Measurements from ENCODE around the gene SETD1A. TPM values are rescaled to one million over a fixed set of nuclear protein-coding genes. Genes with fewer than 3 reads are reported as not detected.

Gene SETD1A
- total and polyA plus RNA-seq, 2 of the 8 experiments (the other 6 are each of a cell fraction or from before 2014, with no cell fraction given) = 4.8 to 29.0 TPM

DNA sequence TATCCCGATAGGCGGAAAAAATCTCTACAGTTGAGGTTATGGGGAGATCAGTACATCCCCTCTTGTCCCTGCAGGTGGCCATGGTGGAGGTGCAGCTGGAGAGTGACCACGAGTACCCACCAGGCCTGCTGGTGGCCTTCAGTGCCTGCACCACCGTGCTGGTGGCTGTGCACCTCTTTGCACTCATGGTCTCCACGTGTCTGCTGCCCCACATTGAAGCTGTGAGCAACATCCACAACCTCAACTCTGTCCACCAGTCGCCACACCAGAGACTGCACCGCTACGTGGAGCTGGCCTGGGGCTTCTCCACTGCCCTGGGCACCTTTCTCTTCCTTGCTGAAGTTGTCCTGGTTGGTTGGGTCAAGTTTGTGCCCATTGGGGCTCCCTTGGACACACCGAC is 4.4 kb upstream of the SETD1A start:
- no peak overlapping the region for H2BK120ac ChIP-seq (replicated peaks; ENCODE audit: low read depth, low read length)
- H2BK12ac ChIP-seq (ENCODE audit: low read depth, low read length) = peak overlapping the region; percentile 52; the same call in 1 of the 2 replicates
- H3K18ac ChIP-seq (ENCODE audit: extremely low read depth, low read length) = no peak overlapping the region
- no peak overlapping the region for H3K9ac ChIP-seq (replicated peaks in 1 of 4; ENCODE audit: extremely low read depth in 1 of 4, low read depth in 3 of 4, low read length in 3 of 4)
- H4K5ac ChIP-seq (ENCODE audit: insufficient read length, low read depth, low read length) = no peak overlapping the region
- no peak overlapping the region for H3K4me3 ChIP-seq (ENCODE audit: extremely low read depth in 1 of 4, insufficient read depth in 2 of 4, low read depth in 3 of 4, low read length in 4 of 4)
- TF ChIP-seq SIN3A (conservative IDR thresholded peaks at IDR 0.05 in 1 of 2, IDR thresholded peaks at IDR 0.05 in 1 of 2; ENCODE audit: low read depth in 1 of 2, low read length in 2 of 2) (no peak), TAF7 (optimal IDR thresholded peaks at IDR 0.05; ENCODE audit: borderline replicate concordance, low read depth, low read length) (no peak), CHD1 (IDR thresholded peaks at IDR 0.05; ENCODE audit: low read depth, low read length) (no peak), NRF1 (IDR thresholded peaks at IDR 0.05; ENCODE audit: low read depth, low read length) (no peak), SRF (IDR thresholded peaks at IDR 0.05; ENCODE audit: low read depth, low read length) (no peak), CREB1 (IDR thresholded peaks at IDR 0.05) (no peak), CTCF (IDR thresholded peaks at IDR 0.05; ENCODE audit: control extremely low read depth in 1 of 3, insufficient read depth in 1 of 3, low read depth in 1 of 3, low read length in 3 of 3) (no peak), POLR2AphosphoS5 (IDR thresholded peaks at IDR 0.05; ENCODE audit: low read depth, low read length) (no peak), PHF8 (conservative IDR thresholded peaks at IDR 0.05; ENCODE audit: low read depth, low read length) (no peak)
- WGBS, 2 experiments (ENCODE audit: extremely low coverage in 1 of 2, insufficient coverage in 1 of 2, insufficient read length in 1 of 2, insufficient replicate concordance in 2 of 2, low coverage in 1 of 2, low lambda C conversion rate in 2 of 2, missing lambda C conversion rate in 1 of 2) = 75% methylated on average over 9 of the region's 9 CpGs; no CpG with 5 or more reads in 1 of the 2 experiments
- DNase-seq (ENCODE audit: low read depth in 1 of 2, low spot score in 2 of 2) = no peak
- no peak overlapping the region for H3K56ac ChIP-seq (replicated peaks; ENCODE audit: insufficient read length, low read depth, low read length)
- H3K4ac ChIP-seq (replicated peaks; ENCODE audit: insufficient read length, low read depth, low read length) = no peak overlapping the region
- no peak overlapping the region for H3K14ac ChIP-seq (ENCODE audit: insufficient read length)
- no peak overlapping the region for H2BK20ac ChIP-seq (ENCODE audit: low read length)
- no peak overlapping the region for H2AK5ac ChIP-seq (ENCODE audit: low read depth, low read length)
- peaks cover 0 to 8% of the 10 kb centered on the region in 2 experiments for H4K20me1 ChIP-seq (replicated peaks in 1 of 2; ENCODE audit: control insufficient read depth in 1 of 2, insufficient read depth in 2 of 2, low read length in 2 of 2)
- no peak overlapping the region for H3K23ac ChIP-seq (ENCODE audit: insufficient read length)
- CTCF ChIA-PET (ENCODE audit: partially characterized antibody) = interaction anchor here (0.8 to 4.1 kb wide), 28 partner anchors 8 to 915 kb away, joined by 3 to 39 read pairs (median 4); partner anchors contain the start of gene HSD3B7
- H2BK5ac ChIP-seq (ENCODE audit: low read depth, low read length) = no peak overlapping the region
- H3K36me3 ChIP-seq (ENCODE audit: control insufficient read depth in 2 of 4, insufficient read depth in 4 of 4, low read length in 3 of 4) = no peaks in the 10 kb centered on the region
- no peak overlapping the region for H2AFZ ChIP-seq (ENCODE audit: low read length)
- no peak overlapping the region for H3K27ac ChIP-seq (ENCODE audit: low read depth, low read length)
- no peak for FAIRE-seq
- no peaks in the 10 kb centered on the region for H3K9me3 ChIP-seq (ENCODE audit: insufficient read depth in 2 of 2, low read depth in 1 of 2, low read length in 1 of 2)
- peaks cover 12% of the 10 kb centered on the region for H3K23me2 ChIP-seq (ENCODE audit: low read depth, low read length)
- no peak overlapping the region for H2BK15ac ChIP-seq (ENCODE audit: low read length)
- no peak overlapping the region for H3K4me2 ChIP-seq (ENCODE audit: insufficient read depth in 1 of 2, low read depth in 2 of 2, low read length in 2 of 2)
- POLR2A ChIA-PET (ENCODE audit: partially characterized antibody) = interaction anchor here (0.6 to 3.3 kb wide), 18 partner anchors 10 to 948 kb away, joined by 3 to 26 read pairs (median 4); partner anchors contain the start of genes FBXL19, FUS, HSD3B7 and PRSS8
- no peaks in the 10 kb centered on the region for H3K79me2 ChIP-seq (ENCODE audit: control insufficient read depth in 1 of 2, insufficient read depth in 2 of 2, low read length in 2 of 2)
- H4K91ac ChIP-seq (replicated peaks; ENCODE audit: insufficient read length, low read length) = no peak overlapping the region
- H3K27me3 ChIP-seq (replicated peaks in 1 of 4; ENCODE audit: control insufficient read depth in 3 of 4, extremely low read depth in 1 of 4, insufficient read depth in 3 of 4, low read length in 3 of 4) = no peaks in the 10 kb centered on the region
- H3K79me1 ChIP-seq (ENCODE audit: low read depth, low read length) = no peaks in the 10 kb centered on the region; the same call in 1 of the 2 replicates
- no peak overlapping the region for H4K8ac ChIP-seq (ENCODE audit: extremely low read depth, insufficient read depth, low read length)
- H3K4me1 ChIP-seq (replicated peaks in 1 of 4; ENCODE audit: control insufficient read depth in 3 of 4, insufficient read depth in 4 of 4, low read length in 3 of 4) = peaks cover 0 to 17% (median 11%) of the 10 kb centered on the region in 4 experiments; a peak in 5 of 7 replicates

Data from H1 (cell line).